Neural cell (in vitro differentiated cells): ENCODE data around the gene P2RX2. TPM values are rescaled to one million over a fixed set of nuclear protein-coding genes. Genes with fewer than 3 reads are reported as not detected.

ENCODE experiments used
- H2AFZ ChIP-seq: fragments of 200-600, 300-800 bp; sonication (generic), shearing (Covaris generic); 2 replicates; pipeline ENCODE4 v1.6.0; 2014; ENCODE audit warnings: low read depth, mild to moderate bottlenecking, antibody characterized with exemption, low read length, moderate library complexity
- H3F3A ChIP-seq: fragments of 200-600 bp; shearing (Covaris generic); 2 replicates; pipeline ENCODE4 v1.6.1; 2016; ENCODE audit warnings: mild to moderate bottlenecking, moderate library complexity, mixed read lengths, antibody characterized with exemption, low read length; ENCODE audit not compliant: insufficient read depth, poor library complexity, severe bottlenecking
- H3K27ac ChIP-seq: fragments of 200-600, 300-800 bp; sonication (generic), shearing (Covaris generic); 2 replicates; pipeline ENCODE4 v1.5.1; 2014; ENCODE audit warnings: mild to moderate bottlenecking, low read length, moderate library complexity
- H3K27me3 ChIP-seq: fragments of 300-800, 200-600 bp; sonication (generic), shearing (Covaris generic); 2 replicates; pipeline ENCODE4 v1.6.0; 2014; ENCODE audit warnings: mild to moderate bottlenecking, low read depth, low read length, moderate library complexity; ENCODE audit not compliant: insufficient read depth
- H3K36me3 ChIP-seq: fragments of 300-800, 200-600 bp; sonication (generic), shearing (Covaris generic); 2 replicates; pipeline ENCODE4 v1.5.1; 2014; ENCODE audit warnings: mild to moderate bottlenecking, antibody characterized with exemption, low read length, moderate library complexity; ENCODE audit not compliant: insufficient read depth
- H3K4me2 ChIP-seq: fragments of 300-800, 200-600 bp; sonication (generic), shearing (Covaris generic); 2 replicates; pipeline ENCODE4 v1.6.0; 2014; ENCODE audit warnings: mild to moderate bottlenecking, low read length
- H3K4me3 ChIP-seq: fragments of 300-800, 200-600 bp; sonication (generic), shearing (Covaris generic); 2 replicates; pipeline ENCODE4 v1.5.1; 2014; ENCODE audit warnings: mild to moderate bottlenecking, low read length, moderate library complexity
- H3K79me2 ChIP-seq: fragments of 200-600 bp; shearing (Covaris generic); replicated peaks from 2 replicates; pipeline ENCODE4 v1.6.0; 2014; ENCODE audit warnings: mild to moderate bottlenecking, low read length, moderate library complexity; ENCODE audit not compliant: insufficient read depth
- H3K9ac ChIP-seq: fragments of 300-800, 200-600 bp; sonication (generic), shearing (Covaris generic); 2 replicates; pipeline ENCODE4 v1.6.1; 2016; ENCODE audit warnings: mild to moderate bottlenecking, low read length, mixed read lengths
- H3K9me2 ChIP-seq: fragments of 200-600 bp; shearing (Covaris generic); 2 replicates; pipeline ENCODE4 v1.6.1; 2016; ENCODE audit warnings: mild to moderate bottlenecking, low read length, mixed read lengths; ENCODE audit not compliant: insufficient read depth
- H3K9me3 ChIP-seq: fragments of 200-600, 300-800 bp; sonication (generic), shearing (Covaris generic); 2 replicates; pipeline ENCODE4 v1.6.1; 2016; ENCODE audit warnings: mild to moderate bottlenecking, mixed run types, low read length, moderate library complexity, mixed read lengths
- H4K20me1 ChIP-seq: fragments of 200-600 bp; shearing (Covaris generic); 2 replicates; pipeline ENCODE4 v1.6.1; 2016; ENCODE audit warnings: mild to moderate bottlenecking, mixed run types; ENCODE audit not compliant: insufficient read depth
- CTCF ChIP-seq: fragments of 450-650 bp; IDR thresholded peaks from 2 replicates; pipeline ENCODE4 v1.5.1; 2014; ENCODE audit warnings: antibody characterized with exemption, mild to moderate bottlenecking, moderate library complexity; ENCODE audit not compliant: poor library complexity, severe bottlenecking
- EP300 ChIP-seq: fragments of 450-650 bp; conservative IDR thresholded peaks from 2 replicates; pipeline ENCODE4 v1.6.1; 2014; ENCODE audit warnings: antibody characterized with exemption, mild to moderate bottlenecking, moderate library complexity; ENCODE audit not compliant: poor library complexity, severe bottlenecking
- EZH2 ChIP-seq: fragments of 200-600, 300-800 bp; shearing (Covaris generic), sonication (generic); IDR thresholded peaks from 2 replicates; pipeline ENCODE4 v1.6.1; 2014; ENCODE audit warnings: antibody characterized with exemption, low read length, borderline replicate concordance, mild to moderate bottlenecking; ENCODE audit not compliant: insufficient read depth, poor library complexity, severe bottlenecking
- MXI1 ChIP-seq: fragments of 450-650 bp; conservative IDR thresholded peaks from 2 replicates; pipeline ENCODE4 v1.6.1; 2014; ENCODE audit warnings: antibody characterized with exemption, mild to moderate bottlenecking; ENCODE audit not compliant: poor library complexity, severe bottlenecking
- POLR2AphosphoS5 ChIP-seq: IDR thresholded peaks from 2 replicates; pipeline ENCODE4 v1.6.1; 2012
- RAD21 ChIP-seq: fragments of 450-650 bp; conservative IDR thresholded peaks from 2 replicates; pipeline ENCODE4 v1.6.1; 2014; ENCODE audit warnings: antibody characterized with exemption, mild to moderate bottlenecking, moderate library complexity
- SMC3 ChIP-seq: fragments of 450-650 bp; conservative IDR thresholded peaks from 2 replicates; pipeline ENCODE4 v1.6.1; 2014; ENCODE audit warnings: antibody characterized with exemption, mild to moderate bottlenecking, moderate library complexity; ENCODE audit not compliant: poor library complexity
- TAF1 ChIP-seq: IDR thresholded peaks from 2 replicates; pipeline ENCODE4 v1.6.1; 2012; ENCODE audit warnings: low read depth
- polyA plus RNA-seq: library from polyadenylated mRNA; depleted of rRNA; stranded (reverse); fragments of >200 nt; gene quantifications from 2 replicates; pipeline ENCODE4 v1.2.3, GENCODE V29; 2014
- TF ChIP-seq, protein P1 (sequence below): IDR thresholded peaks from 2 replicates; pipeline ENCODE4 v1.6.1; 2012; ENCODE audit warnings: borderline replicate concordance

Gene P2RX2
- polyA plus RNA-seq, 1 donor from 2014 or later = not detected

- H3K79me2 ChIP-seq = no peaks in the 10 kb centered on the region
- no peaks in the 10 kb centered on the region for H3K36me3 ChIP-seq
- no peak overlapping the region for H3K27ac ChIP-seq
- no peak overlapping the region for H3K4me3 ChIP-seq
- H2AFZ ChIP-seq = no peak overlapping the region
- no peaks in the 10 kb centered on the region for H3K27me3 ChIP-seq
- no peaks in the 10 kb centered on the region for H3K9me2 ChIP-seq
- no peaks in the 10 kb centered on the region for H3K9me3 ChIP-seq
- no peaks in the 10 kb centered on the region for H3F3A ChIP-seq
- H3K9ac ChIP-seq = no peak overlapping the region
- TF ChIP-seq MXI1 (no peak), EP300 (no peak), EZH2 (no peak), RAD21 (no peak), POLR2AphosphoS5 (no peak), SMC3 (no peak), TAF1 (no peak), CTCF (no peak)
- TF ChIP-seq, protein P1, sequence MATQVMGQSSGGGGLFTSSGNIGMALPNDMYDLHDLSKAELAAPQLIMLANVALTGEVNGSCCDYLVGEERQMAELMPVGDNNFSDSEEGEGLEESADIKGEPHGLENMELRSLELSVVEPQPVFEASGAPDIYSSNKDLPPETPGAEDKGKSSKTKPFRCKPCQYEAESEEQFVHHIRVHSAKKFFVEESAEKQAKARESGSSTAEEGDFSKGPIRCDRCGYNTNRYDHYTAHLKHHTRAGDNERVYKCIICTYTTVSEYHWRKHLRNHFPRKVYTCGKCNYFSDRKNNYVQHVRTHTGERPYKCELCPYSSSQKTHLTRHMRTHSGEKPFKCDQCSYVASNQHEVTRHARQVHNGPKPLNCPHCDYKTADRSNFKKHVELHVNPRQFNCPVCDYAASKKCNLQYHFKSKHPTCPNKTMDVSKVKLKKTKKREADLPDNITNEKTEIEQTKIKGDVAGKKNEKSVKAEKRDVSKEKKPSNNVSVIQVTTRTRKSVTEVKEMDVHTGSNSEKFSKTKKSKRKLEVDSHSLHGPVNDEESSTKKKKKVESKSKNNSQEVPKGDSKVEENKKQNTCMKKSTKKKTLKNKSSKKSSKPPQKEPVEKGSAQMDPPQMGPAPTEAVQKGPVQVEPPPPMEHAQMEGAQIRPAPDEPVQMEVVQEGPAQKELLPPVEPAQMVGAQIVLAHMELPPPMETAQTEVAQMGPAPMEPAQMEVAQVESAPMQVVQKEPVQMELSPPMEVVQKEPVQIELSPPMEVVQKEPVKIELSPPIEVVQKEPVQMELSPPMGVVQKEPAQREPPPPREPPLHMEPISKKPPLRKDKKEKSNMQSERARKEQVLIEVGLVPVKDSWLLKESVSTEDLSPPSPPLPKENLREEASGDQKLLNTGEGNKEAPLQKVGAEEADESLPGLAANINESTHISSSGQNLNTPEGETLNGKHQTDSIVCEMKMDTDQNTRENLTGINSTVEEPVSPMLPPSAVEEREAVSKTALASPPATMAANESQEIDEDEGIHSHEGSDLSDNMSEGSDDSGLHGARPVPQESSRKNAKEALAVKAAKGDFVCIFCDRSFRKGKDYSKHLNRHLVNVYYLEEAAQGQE = no peak
- H4K20me1 ChIP-seq = no peaks in the 10 kb centered on the region
- no peak overlapping the region for H3K4me2 ChIP-seq
Measured at GRCh38 chr12:132658149-132658894, 39.7 kb downstream of the P2RX2 start.

DNA sequence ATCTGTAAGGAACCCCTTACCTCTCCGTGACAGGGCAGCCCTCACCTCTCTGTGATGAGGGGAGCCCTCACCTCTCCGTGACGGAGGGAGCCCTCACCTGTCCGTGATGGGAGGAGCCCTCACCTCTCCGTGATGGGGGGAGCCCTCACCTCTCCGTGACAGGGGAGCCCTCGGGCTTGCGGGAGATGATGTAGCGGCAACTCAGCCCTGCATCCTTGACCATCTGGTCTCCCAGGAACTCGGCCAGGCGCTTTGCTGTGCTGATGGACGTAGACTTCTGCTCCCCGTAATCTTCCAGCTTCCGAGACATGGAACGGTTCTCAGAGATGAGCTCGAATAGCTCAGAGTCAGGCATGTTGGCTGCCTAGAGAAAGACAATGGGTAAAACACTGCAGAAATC, 40.6 kb downstream of the P2RX2 start:
- Histone ChIP-seq H3K4me2 (no peak overlapping the region), H3K9ac (no peak overlapping the region), H3K4me3 (no peak overlapping the region), H2AFZ (no peak overlapping the region), H3K79me2 (no peaks in the 10 kb centered on the region), H3K9me2 (no peaks in the 10 kb centered on the region), H3K36me3 (no peaks in the 10 kb centered on the region), H4K20me1 (no peaks in the 10 kb centered on the region), H3K9me3 (no peaks in the 10 kb centered on the region), H3K27ac (no peak overlapping the region), H3F3A (no peaks in the 10 kb centered on the region), H3K27me3 (no peaks in the 10 kb centered on the region)
- TF ChIP-seq SMC3 = no peak
- no peak for TF ChIP-seq MXI1
- no peak for TF ChIP-seq TAF1
- no peak for TF ChIP-seq EP300
- no peak for TF ChIP-seq RAD21
- no peak for TF ChIP-seq EZH2
- TF ChIP-seq, protein P1 = no peak
- no peak for TF ChIP-seq POLR2AphosphoS5
- TF ChIP-seq CTCF = no peak
